GM12891 (cell line): Measurements from ENCODE around the gene UBFD1.
"Not testable (repeated sequence)": the region's sequence is repeated elsewhere in the genome, so short reads cannot be mapped to it uniquely, and the experiment has no call there.

ENCODE experiments used
- DNase-seq: peaks from one replicate; pipeline ENCODE4 v3.0.0; 2011; ENCODE audit warnings: low spot score; ENCODE audit not compliant: insufficient read length
- FAIRE-seq: peaks from 2 replicates; lab custom pipeline; 2011; peaks lifted over from hg19 to GRCh38; lab: Jason Lieb, UNC
- PAX5 ChIP-seq: IDR thresholded peaks from 2 replicates; pipeline ENCODE4 v1.6.1; 2011; ENCODE audit warnings: low read length, moderate library complexity, mild to moderate bottlenecking; ENCODE audit not compliant: insufficient read depth, severe bottlenecking
- POLR2A ChIP-seq: IDR thresholded peaks from 2 replicates; pipeline ENCODE4 v1.6.1; 2011; ENCODE audit warnings: low read depth, low read length, control low read depth
- POLR2AphosphoS5 ChIP-seq: IDR thresholded peaks from 2 replicates; pipeline ENCODE4 v1.6.1; 2011; ENCODE audit warnings: low read depth, low read length, control low read depth
- POU2F2 ChIP-seq: IDR thresholded peaks from 2 replicates; pipeline ENCODE4 v1.6.1; 2011; ENCODE audit warnings: low read depth, mild to moderate bottlenecking, control low read depth, low read length, moderate library complexity
- SPI1 ChIP-seq: IDR thresholded peaks from 2 replicates; pipeline ENCODE4 v1.6.1; 2011; ENCODE audit warnings: low read depth, low read length, control low read depth
- TAF1 ChIP-seq: IDR thresholded peaks from 2 replicates; pipeline ENCODE4 v1.6.1; 2011; ENCODE audit warnings: low read depth, low read length, control low read depth

Gene UBFD1

DNA sequence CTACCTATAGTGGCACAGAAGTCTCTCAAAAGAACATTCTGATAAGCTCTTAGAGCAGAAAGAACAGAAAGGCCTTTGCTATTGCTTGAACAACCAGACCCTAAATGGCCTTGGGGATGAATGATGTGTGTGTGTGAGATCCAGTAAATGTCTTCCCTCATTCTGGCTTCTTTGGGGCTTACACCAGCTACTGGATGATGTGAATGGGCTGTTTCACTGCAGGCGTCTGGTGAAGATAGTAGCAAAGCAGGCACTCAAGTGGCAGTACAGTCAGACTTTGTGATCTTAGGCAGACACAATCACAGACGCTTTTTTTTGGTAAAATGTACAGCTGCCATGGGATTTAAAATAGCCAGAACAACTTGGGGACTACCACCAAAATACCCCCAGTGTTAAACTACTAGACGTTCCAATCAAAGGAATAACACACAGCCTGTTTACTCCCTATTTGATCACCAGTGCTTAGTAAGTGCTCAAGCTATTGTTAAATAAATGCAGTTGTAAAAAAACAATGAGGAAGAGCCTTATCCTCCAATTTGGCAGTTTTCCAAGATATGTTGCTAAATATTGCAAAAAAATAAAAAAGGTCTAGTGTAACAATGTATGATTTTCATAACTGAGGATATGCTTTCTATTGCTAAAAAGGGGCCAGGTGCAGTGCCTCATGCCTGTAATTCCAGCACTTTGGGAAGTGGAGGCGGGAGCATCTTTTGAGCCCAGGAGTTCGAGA lies 20.7 kb downstream of the UBFD1 start:
- FAIRE-seq (no peak), DNase-seq (no peak)
- TF ChIP-seq POU2F2 (no peak), PAX5 (no peak), TAF1 (no peak), SPI1 (no peak), POLR2A (no peak), POLR2AphosphoS5 (no peak)

DNA sequence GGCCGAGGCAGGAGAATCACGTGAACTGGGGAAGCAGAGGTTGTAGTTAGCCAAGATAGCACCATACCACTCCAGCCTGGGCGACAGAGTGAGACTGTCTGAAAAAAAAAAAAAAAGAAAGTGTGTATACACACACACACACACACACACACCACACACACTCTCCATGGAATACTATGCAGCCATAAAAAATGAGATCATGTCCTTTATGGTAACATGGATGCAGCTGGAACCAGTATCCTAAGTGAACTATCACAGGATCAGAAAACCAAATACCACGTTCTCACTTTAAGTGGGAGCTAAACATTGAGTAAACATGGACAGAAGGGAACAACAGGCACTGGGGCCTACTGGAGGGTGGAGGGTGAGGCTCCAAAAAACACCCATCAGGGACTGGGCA lies 21.8 kb downstream of the UBFD1 start:
- FAIRE-seq = no peak
- no peak for TF ChIP-seq TAF1
- no peak for TF ChIP-seq POLR2A
- TF ChIP-seq POU2F2 = no peak
- no peak for TF ChIP-seq POLR2AphosphoS5
- no peak for TF ChIP-seq PAX5
- TF ChIP-seq SPI1 = no peak
- DNase-seq = no peak

DNA sequence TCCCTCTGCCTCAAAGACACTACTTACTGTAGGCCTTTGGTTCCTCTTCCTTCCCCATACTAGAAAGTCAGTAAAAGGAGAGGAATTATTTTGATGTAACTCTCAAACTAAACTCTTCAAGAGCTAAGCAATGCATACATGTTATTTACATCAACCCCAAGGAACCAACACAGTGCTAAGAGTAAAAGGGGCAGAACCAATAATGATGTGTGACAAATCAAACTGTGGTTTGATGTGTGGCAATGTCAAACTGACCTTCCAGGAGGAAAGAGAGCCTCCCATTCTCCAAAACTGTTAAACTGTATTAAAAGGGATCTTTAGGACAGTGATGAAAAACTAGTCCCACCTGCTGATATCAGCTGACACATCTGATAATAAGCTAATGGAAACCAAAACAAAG lies 22.9 kb downstream of the UBFD1 start:
- no peak for DNase-seq
- FAIRE-seq = no peak
- no peak for TF ChIP-seq TAF1

DNA sequence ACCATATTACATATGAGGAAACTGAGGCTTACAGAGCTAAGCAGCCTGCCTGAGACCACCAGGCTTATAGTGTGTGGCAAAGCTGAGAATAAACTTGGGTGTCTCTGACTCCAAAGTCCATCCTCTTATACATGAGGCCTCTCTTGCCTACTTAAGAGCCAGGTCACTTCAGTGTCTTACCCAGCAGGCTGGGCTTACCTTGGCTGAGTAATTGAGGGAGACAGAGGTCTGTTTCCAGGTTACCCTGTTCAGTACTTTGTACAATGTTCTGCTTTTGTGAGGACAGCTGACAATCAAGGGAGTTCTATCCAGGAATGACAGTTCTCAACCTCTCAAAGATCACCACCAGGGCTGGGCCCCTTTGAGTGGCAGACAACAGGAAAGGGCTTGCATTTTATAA lies 24.2 kb downstream of the UBFD1 start:
- TF ChIP-seq PAX5 (no peak), SPI1 (no peak), TAF1 (no peak), POLR2A (no peak), POLR2AphosphoS5 (no peak)
- DNase-seq = no peak
- no peak for FAIRE-seq

DNA sequence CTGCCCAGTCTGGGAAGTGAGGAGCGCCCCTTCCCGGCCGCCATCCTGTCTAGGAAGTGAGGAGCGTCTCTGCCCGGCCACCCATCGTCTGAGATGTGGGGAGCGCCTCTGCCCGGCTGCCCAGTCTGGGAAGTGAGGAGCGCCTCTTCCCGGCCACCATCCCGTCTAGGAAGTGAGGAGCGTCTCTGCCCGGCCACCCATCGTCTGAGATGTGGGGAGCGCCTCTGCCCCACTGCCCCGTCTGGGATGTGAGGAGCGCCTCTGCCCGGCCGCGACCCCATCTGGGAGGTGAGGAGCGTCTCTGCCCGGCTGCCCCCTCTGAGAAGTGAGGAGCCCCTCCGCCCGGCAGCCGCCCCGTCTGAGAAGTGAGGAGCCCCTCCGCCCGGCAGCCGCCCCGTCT lies 25.7 kb downstream of the UBFD1 start:
- not testable (repeated sequence) for DNase-seq, FAIRE-seq

DNA sequence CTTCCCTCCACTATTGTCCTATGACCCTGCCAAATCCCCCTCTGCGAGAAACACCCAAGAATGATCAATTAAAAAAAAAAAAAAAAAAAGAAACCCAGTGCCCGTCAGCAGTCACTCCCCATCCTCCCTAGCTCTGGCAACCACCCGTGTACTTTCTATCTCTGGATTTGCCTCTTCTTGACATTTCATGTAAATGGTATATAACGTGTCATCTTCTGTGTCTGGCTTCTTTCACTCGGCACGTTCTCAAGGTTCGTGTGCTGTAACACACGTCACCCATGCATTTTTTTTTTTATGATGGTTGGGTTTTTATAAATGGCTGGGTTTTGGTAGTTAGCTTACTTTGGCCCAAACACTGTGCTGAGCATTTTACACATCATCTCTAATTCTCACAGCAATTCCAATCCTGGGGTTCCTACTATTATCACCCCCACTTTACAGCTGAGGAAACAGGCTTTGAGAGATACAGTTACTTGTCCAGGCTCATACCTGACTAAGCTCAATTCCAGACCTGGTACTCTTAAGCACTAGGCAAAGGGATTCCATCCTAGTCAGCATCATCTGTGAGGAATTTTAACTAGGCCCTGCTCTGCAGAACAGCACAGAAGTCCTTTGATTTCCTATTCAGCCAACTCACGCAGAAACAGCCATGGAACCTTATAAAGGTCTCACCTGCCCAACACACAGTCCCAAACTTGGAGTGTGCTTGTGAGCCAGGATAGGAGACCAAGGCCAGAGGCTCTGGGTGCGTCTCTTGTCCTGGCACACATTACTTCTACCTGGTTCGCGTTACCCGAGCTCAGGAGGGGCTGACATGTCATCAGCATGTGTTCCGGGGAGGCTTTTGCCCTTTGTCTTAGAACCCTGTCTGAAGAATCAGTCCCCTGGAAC lies 26.9 kb downstream of the UBFD1 start:
- TF ChIP-seq SPI1 = no peak
- TF ChIP-seq TAF1 = no peak
- TF ChIP-seq POLR2AphosphoS5 = no peak
- TF ChIP-seq PAX5 = no peak
- TF ChIP-seq POLR2A = no peak
- no peak for TF ChIP-seq POU2F2
- DNase-seq = no peak
- FAIRE-seq = no peak

DNA sequence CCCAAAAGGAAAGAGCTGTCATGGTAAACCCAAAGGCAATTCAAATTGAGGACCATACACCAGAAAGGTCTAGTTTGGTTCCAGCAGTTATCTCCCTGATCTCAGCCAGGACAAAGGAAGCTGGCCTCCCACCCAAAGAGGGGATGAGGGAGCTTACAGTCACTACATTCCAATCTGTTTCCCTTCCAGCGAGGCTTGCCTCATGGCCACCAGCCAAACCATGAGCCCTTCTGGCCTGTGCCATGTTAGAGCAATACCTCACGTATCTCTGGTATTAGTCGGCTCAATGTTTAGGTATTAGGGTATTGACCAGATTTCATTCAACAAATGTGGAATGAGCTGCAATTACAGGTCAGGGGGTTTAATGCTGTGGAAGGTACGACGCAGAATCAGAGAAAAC lies 30.2 kb downstream of the UBFD1 start:
- FAIRE-seq (no peak), DNase-seq (no peak)
- TF ChIP-seq POLR2AphosphoS5 (no peak), POLR2A (no peak)

DNA sequence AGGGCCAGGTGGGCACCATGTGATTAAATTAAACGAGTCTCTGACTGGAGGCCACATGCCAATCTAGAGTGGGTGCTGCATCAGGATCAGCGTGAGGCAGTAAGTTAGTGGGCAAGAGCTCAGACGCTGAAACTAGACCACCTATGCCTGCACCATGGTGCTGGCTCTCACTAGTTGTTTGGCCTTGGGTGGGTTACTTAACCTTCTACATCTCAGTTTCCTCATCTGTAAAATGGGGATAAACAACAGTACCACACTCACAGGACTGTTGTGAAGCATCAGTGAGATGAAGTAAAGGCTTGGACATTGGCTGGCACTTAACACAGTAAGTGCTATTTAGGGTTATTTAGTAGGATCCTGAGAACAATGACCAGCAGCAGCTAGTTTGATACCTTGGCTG lies 32.7 kb downstream of the UBFD1 start:
- DNase-seq (no peak), FAIRE-seq (no peak)
- TF ChIP-seq POLR2AphosphoS5 (no peak), POU2F2 (no peak), SPI1 (no peak), PAX5 (no peak), TAF1 (no peak), POLR2A (no peak)

DNA sequence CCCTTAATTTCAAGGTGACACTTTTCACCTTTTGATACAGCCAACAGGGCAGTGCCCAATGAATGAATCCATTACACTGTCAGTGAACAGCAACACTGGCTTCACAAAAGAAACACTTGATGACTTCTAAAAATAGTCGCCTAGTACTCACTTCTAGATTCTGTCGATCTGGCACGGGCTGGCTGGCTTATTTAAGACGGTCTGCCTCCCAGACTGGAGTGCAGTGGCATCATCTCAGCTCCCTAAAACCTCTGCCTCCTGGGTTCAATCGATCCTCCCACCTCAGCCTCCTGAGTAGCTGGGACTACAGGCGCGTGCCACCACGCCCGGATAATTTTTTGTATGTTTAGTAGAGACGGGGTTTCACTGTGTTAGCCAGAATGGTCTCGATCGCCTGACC lies 36.7 kb downstream of the UBFD1 start:
- TF ChIP-seq POLR2A (no peak), TAF1 (no peak), POU2F2 (no peak), POLR2AphosphoS5 (no peak), SPI1 (no peak), PAX5 (no peak)
- FAIRE-seq = no peak

DNA sequence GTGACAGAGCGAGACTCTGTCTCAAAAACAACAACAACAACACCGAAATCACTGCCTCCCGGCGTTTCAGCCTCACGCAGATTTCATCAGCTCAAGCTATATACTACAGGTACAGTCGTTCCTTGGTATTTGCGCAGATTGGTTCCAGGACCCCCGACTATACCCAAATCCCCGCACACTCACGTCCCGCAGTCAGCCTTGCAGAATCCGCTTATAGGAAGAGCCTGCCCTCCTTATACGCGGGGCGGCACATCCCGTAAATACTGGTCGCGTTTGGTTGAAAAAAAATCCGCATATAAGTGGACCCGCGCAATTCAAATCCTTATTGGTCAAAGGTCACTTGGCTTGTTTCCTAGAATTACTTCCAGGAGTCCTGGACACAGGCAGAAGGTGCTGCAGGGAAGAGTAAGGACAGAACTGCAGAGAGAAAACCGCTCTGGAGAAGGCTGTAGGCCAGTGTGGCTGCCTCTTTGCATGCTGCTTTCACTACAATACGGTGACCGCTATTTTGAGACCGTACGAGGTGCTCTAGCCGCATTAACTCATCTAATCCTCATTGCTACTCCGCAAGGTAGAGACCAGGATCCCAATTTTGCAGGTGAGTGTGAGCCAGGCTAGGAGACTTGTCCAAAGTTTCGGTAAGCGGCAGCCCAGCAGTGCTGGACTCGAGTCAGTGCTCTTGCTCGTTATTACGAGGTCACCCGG lies 37.9 kb downstream of the UBFD1 start:
- TF ChIP-seq POLR2A (no peak), POLR2AphosphoS5 (no peak), POU2F2 (no peak), PAX5 (no peak), TAF1 (no peak), SPI1 (no peak)
- no peak for DNase-seq
- FAIRE-seq = no peak

More for the DNA sequence above, 36.7 kb downstream of the UBFD1 start:
- no peak for DNase-seq
